ENCODE results near the gene KCNJ5.

GRCh38 chr11:128879817-128880216 lies 11.3 kb upstream of the KCNJ5 start:
- TF ChIP-seq, protein P1, sequence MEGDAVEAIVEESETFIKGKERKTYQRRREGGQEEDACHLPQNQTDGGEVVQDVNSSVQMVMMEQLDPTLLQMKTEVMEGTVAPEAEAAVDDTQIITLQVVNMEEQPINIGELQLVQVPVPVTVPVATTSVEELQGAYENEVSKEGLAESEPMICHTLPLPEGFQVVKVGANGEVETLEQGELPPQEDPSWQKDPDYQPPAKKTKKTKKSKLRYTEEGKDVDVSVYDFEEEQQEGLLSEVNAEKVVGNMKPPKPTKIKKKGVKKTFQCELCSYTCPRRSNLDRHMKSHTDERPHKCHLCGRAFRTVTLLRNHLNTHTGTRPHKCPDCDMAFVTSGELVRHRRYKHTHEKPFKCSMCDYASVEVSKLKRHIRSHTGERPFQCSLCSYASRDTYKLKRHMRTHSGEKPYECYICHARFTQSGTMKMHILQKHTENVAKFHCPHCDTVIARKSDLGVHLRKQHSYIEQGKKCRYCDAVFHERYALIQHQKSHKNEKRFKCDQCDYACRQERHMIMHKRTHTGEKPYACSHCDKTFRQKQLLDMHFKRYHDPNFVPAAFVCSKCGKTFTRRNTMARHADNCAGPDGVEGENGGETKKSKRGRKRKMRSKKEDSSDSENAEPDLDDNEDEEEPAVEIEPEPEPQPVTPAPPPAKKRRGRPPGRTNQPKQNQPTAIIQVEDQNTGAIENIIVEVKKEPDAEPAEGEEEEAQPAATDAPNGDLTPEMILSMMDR (IDR thresholded peaks at IDR 0.05) = no peak
- TF ChIP-seq POLR2A (IDR thresholded peaks at IDR 0.05) = no peak

Measured in uterus (tissue), 2 donors.